Kidney (tissue), 14 donors: ENCODE measurements around the gene LINGO4. TPM values are rescaled to one million over a fixed set of nuclear protein-coding genes. Genes with fewer than 3 reads are reported as not detected.

Source experiments
- DNase-seq, 5 donors: peaks; one replicate each; pipeline ENCODE4 v3.0.0-alpha.2; 2013 to 2020
- FAIRE-seq: peaks from 2 replicates; lab custom pipeline; 2012; peaks lifted over from hg19 to GRCh38; lab: Jason Lieb, UNC
- H3K27ac ChIP-seq, 2 donors: one replicate each; pipeline ENCODE4 v1.7.0; 2013; ENCODE audit warnings: low read depth in 2 of 2, low read length in 2 of 2, inconsistent platforms in 1 of 2
- H3K27me3 ChIP-seq: one replicate; pipeline ENCODE4 v1.7.1; 2013; ENCODE audit warnings: low read length, inconsistent platforms; ENCODE audit not compliant: control insufficient read depth, insufficient read depth
- H3K36me3 ChIP-seq, 3 donors: one replicate each; pipeline versions ENCODE4 v1.7.0 to v1.7.1; 2013; ENCODE audit warnings: low read length in 3 of 3, control low read depth in 1 of 3, inconsistent platforms in 1 of 3; ENCODE audit not compliant: insufficient read depth in 3 of 3, control insufficient read depth in 2 of 3
- H3K4me1 ChIP-seq, 3 donors: one replicate each; pipeline versions ENCODE4 v1.7.0 to v1.7.1; 2013; ENCODE audit warnings: low read length in 3 of 3, inconsistent platforms in 1 of 3, low read depth in 1 of 3; ENCODE audit not compliant: control insufficient read depth in 2 of 3, insufficient read depth in 2 of 3
- H3K4me3 ChIP-seq, 3 donors: one replicate each; pipeline versions ENCODE4 v1.7.0 to v1.8.1; 2013; ENCODE audit warnings: low read length in 3 of 3, control low read depth in 1 of 3, inconsistent platforms in 1 of 3
- H3K9ac ChIP-seq, 3 donors: one replicate each; pipeline versions ENCODE4 v1.7.0 to v1.7.1; 2013; ENCODE audit warnings: low read length in 3 of 3, control low read depth in 1 of 3, inconsistent platforms in 1 of 3
- H3K9me3 ChIP-seq, 3 donors: one replicate each; pipeline versions ENCODE4 v1.7.0 to v1.7.1; 2013; ENCODE audit warnings: low read length in 3 of 3, control low read depth in 1 of 3, inconsistent platforms in 1 of 3; ENCODE audit not compliant: control insufficient read depth in 2 of 3, insufficient read depth in 1 of 3
- intact Hi-C: fragments of 100-400 bp; cut with DNase I; formaldehyde crosslinking; loops from one replicate; pipeline ENCODE4 v1.11.1; 2022
- polyA plus RNA-seq: library from polyadenylated mRNA; stranded (reverse); fragments of 350-450 nt; fragmentation: Illumina TruSeq; extraction: RNeasy Lipid Tissue Mini Kit (QIAGEN cat#74804); gene quantifications from one replicate; pipeline ENCODE4 v1.2.3, GENCODE V29; 2014; ENCODE audit warnings: low read depth, low replicate concordance; ENCODE audit not compliant: insufficient read depth
- total RNA-seq: library from RNA; stranded (reverse); fragmentation: NEBNext Ultra II Directional; extraction: Animal tissue kit (Norgen Biotek cat#: 25700); gene quantifications from one replicate; pipeline ENCODE4 v1.2.1, GENCODE V29; 2021
- TF ChIP-seq, protein P1 (sequence below): IDR thresholded peaks from 3 replicates; pipeline ENCODE4 v1.5.1; 2012; ENCODE audit warnings: mild to moderate bottlenecking, moderate library complexity, borderline replicate concordance; ENCODE audit not compliant: insufficient read depth; ENCODE audit errors: extremely low read depth
- donor health status: control.
- donor health status: control.
- donor health status: control.
- donor health status: control.
- donor health status: control.
- donor health status: DM: yes; HTN: yes; CAD: no.
- donor health status: Normal renal cell carcinoma (clear cell type).

LINGO4 gene
- total and polyA plus RNA-seq, 2 donors from 2014 or later, result 0.32 to 0.41 TPM

DNA sequence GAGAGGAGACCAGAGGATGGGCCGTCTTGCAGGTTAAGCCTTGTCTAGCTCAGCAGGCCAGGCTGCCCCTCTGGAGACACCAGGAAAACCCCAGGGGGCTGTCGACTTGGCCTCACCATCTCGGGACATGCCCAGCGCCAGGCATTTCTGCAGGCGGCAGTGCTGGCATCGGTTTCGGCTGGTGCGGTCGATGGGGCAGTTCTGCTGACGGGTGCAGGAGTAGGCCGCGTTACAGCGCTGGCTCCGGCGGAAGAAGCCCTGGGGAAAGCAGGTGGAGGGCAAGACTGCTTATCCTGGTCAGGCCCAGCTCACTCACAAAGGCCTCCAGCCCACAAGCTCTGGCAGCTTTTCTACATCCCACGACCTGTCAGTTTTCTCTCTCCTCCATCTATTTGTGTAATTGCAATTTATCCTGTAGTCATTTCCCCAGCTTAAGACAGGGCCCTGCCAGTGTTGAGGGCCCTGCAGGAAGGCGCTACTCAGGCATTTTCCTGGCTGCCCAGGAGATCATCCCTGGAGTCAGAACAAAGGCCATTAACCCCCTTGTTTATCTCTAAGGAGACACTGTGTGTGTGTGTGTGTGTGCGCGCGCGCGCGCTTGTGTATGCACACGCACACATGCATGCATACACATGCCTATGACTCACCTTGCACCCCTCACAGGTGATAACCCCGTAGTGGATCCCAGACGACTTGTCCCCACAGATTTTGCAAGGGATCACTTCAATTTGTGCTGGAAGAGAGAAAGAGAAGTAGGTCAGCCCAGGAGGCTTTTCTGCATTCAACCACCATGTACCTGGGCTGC is 11.5 kb upstream of the LINGO4 start:
- Histone ChIP-seq H3K36me3 (peaks cover 0 to 45% (median 7%) of the 10 kb centered on the region in 3 donors), H3K4me3 (no peak overlapping the region), H3K9ac (no peak overlapping the region), H3K4me1 (peaks cover 0 to 5% (median 5%) of the 10 kb centered on the region in 3 donors), H3K9me3 (no peaks in the 10 kb centered on the region), H3K27ac (no peak overlapping the region), H3K27me3 (no peaks in the 10 kb centered on the region)
- TF ChIP-seq, protein P1, sequence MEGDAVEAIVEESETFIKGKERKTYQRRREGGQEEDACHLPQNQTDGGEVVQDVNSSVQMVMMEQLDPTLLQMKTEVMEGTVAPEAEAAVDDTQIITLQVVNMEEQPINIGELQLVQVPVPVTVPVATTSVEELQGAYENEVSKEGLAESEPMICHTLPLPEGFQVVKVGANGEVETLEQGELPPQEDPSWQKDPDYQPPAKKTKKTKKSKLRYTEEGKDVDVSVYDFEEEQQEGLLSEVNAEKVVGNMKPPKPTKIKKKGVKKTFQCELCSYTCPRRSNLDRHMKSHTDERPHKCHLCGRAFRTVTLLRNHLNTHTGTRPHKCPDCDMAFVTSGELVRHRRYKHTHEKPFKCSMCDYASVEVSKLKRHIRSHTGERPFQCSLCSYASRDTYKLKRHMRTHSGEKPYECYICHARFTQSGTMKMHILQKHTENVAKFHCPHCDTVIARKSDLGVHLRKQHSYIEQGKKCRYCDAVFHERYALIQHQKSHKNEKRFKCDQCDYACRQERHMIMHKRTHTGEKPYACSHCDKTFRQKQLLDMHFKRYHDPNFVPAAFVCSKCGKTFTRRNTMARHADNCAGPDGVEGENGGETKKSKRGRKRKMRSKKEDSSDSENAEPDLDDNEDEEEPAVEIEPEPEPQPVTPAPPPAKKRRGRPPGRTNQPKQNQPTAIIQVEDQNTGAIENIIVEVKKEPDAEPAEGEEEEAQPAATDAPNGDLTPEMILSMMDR, result no peak
- FAIRE-seq (no peak), DNase-seq (no peak)
- intact Hi-C loops, result no loop called here

GRCh38 chr1:151815716-151816327 is 10.6 kb upstream of the LINGO4 start:
- no peak for DNase-seq
- intact Hi-C loops, result no loop called here

DNA sequence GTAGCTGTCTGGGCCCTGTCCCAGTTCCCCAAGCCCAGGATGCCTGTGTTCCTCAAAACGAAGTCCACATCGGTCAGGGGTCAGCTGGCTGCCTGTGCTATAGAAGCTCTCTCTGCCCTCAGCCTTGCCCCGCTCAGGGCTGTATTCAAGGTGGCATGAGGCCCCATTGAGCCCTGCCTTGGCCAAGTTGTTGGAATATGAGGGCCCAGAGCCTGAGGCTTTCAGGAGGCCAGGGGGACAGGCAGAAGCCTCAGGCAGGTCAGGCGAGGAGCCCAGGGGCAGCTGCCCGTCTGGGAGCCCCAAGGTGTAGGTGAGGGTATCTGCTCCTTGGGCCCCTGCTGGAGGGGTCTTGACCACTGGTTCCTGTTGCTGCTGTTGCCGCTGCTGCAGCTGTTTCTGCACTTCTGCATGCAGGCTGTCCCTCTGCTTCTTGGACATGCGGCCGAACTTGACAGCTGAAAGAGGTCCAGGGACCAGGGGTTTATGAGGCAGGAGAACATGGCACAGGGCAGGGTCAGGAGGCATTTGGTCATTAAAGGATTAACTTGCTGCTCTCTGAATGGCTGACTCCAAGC is 9.8 kb upstream of the LINGO4 start:
- Histone ChIP-seq H3K27ac (no peak overlapping the region), H3K27me3 (no peaks in the 10 kb centered on the region), H3K36me3 (peaks cover 0 to 45% (median 9%) of the 10 kb centered on the region in 3 donors), H3K9me3 (no peaks in the 10 kb centered on the region), H3K4me3 (no peak overlapping the region), H3K4me1 (peaks cover 0 to 2% (median 2%) of the 10 kb centered on the region in 3 donors), H3K9ac (no peak overlapping the region)
- no peak for DNase-seq
- TF ChIP-seq, protein P1, result no peak
- FAIRE-seq, result no peak
- intact Hi-C loops, result no loop called here

More at GRCh38 chr1:151815716-151816327, 10.6 kb upstream of the LINGO4 start:
- no peak overlapping the region for H3K4me3 ChIP-seq
- no peak overlapping the region for H3K27ac ChIP-seq
- H3K27me3 ChIP-seq, result no peaks in the 10 kb centered on the region
- peaks cover 0 to 45% (median 9%) of the 10 kb centered on the region in 3 donors for H3K36me3 ChIP-seq
- H3K4me1 ChIP-seq, result peaks cover 0 to 5% (median 5%) of the 10 kb centered on the region in 3 donors
- TF ChIP-seq, protein P1, result no peak
- H3K9ac ChIP-seq, result no peak overlapping the region
- FAIRE-seq, result no peak
- H3K9me3 ChIP-seq, result no peaks in the 10 kb centered on the region
